K562 (cell line): ENCODE results near the gene STAB1. TPM values are rescaled to one million over a fixed set of nuclear protein-coding genes. Genes with fewer than 3 reads are reported as not detected.

Experiments used
- ATF1 ChIP-seq, 2 experiments: fragments of 450-650 bp in 1 of 2; IDR thresholded peaks; 2 replicates each; pipeline ENCODE4 v1.6.1; 2016; ENCODE audit warnings: missing compliant biosample characterization in 1 of 2, missing genetic modification characterization in 1 of 2
- BCOR ChIP-seq: fragments of 450-650 bp; IDR thresholded peaks from 2 replicates; pipeline ENCODE4 v1.6.1; 2016
- CBFA2T3 ChIP-seq: fragments of 450-650 bp; IDR thresholded peaks from 2 replicates; pipeline ENCODE4 v1.6.1; 2017
- CCNT2 ChIP-seq: IDR thresholded peaks from 2 replicates; pipeline ENCODE4 v1.6.1; 2011; ENCODE audit warnings: borderline replicate concordance, low read depth, mild to moderate bottlenecking, moderate library complexity, mixed read lengths, low read length; ENCODE audit not compliant: insufficient read length; ENCODE audit errors: extremely low read depth
- ESRRB ChIP-seq: fragments of 250-450 bp; sonication (Bioruptor Pico); IDR thresholded peaks from 2 replicates; pipeline ENCODE4 v1.5.0; 2020; ENCODE audit warnings: mild to moderate bottlenecking, moderate library complexity, borderline replicate concordance
- HOMEZ ChIP-seq: fragments of 250-450 bp; sonication (Bioruptor Pico); IDR thresholded peaks from 2 replicates; pipeline ENCODE4 v1.4.0; 2020; ENCODE audit warnings: mild to moderate bottlenecking, moderate library complexity
- HOXB6 ChIP-seq: fragments of 250-450 bp; sonication (Bioruptor Pico); IDR thresholded peaks from 2 replicates; pipeline ENCODE4 v1.5.1; 2022; ENCODE audit warnings: mild to moderate bottlenecking, borderline replicate concordance
- IRF1 ChIP-seq: sonication (generic); formaldehyde crosslinking; IDR thresholded peaks from 2 replicates; pipeline ENCODE4 v1.8.0; 2022; ENCODE audit warnings: missing genetic modification reagents, mild to moderate bottlenecking, borderline replicate concordance
- MCM2 ChIP-seq: fragments of 450-650 bp; IDR thresholded peaks from 2 replicates; pipeline ENCODE4 v1.6.1; 2017; ENCODE audit warnings: low read depth, mild to moderate bottlenecking
- PTBP1 ChIP-seq: fragments of 200-400 bp; formaldehyde crosslinking; IDR thresholded peaks from 2 replicates; pipeline ENCODE4 v1.6.1; 2017; ENCODE audit warnings: low read depth, low read length
- TGIF2 ChIP-seq: sonication (generic); formaldehyde crosslinking; IDR thresholded peaks from 2 replicates; pipeline ENCODE4 v1.8.1; 2022; ENCODE audit warnings: mild to moderate bottlenecking, missing genetic modification reagents, moderate library complexity
- YY1 ChIP-seq, 3 experiments: IDR thresholded peaks; 2 replicates each; pipeline ENCODE4 v1.6.1; 2011; ENCODE audit warnings: low read length in 2 of 3, mild to moderate bottlenecking in 2 of 3, moderate library complexity in 2 of 3, borderline replicate concordance in 1 of 3, control low read depth in 1 of 3, low read depth in 1 of 3; ENCODE audit not compliant: insufficient read depth in 3 of 3, insufficient replicate concordance in 2 of 3, control insufficient read depth in 1 of 3, insufficient read length in 1 of 3; ENCODE audit errors: extremely low read depth in 1 of 3
- ZNF384 ChIP-seq: IDR thresholded peaks from 2 replicates; pipeline ENCODE4 v1.6.1; 2012; ENCODE audit warnings: low read depth, low read length, improper control_type of control experiment
- ZNF398 ChIP-seq: fragments of 250-450 bp; sonication (Bioruptor Pico); IDR thresholded peaks from 2 replicates; pipeline ENCODE4 v1.8.0; 2021; ENCODE audit warnings: moderate library complexity, mild to moderate bottlenecking, inconsistent platforms
- polyA plus RNA-seq, 8 experiments: library from polyadenylated mRNA; depleted of rRNA in 4 of 8; stranded (reverse) in 5 of 8; unstranded in 3 of 8; fragments of >200 nt; fragmentation: Nextera tagmentation in 2 of 8; fragmentation: Illumina TruSeq in 1 of 8; extraction: Ambion mirVana in 2 of 8; extraction: Trizol in 1 of 8; gene quantifications; 2 replicates each; pipeline versions ENCODE4 v1.2.1 to v1.2.3, GENCODE V29; 2011 to 2014; ENCODE audit warnings: inconsistent platforms in 1 of 8, missing spikeins in 1 of 8
- total RNA-seq, 7 experiments: library from RNA; depleted of rRNA in 6 of 7; stranded (reverse); fragments of >200 nt in 6 of 7; fragmentation: Illumina TruSeq in 2 of 7; extraction: Trizol in 2 of 7; gene quantifications; 2 replicates each; pipeline versions ENCODE4 v1.2.1 to v1.2.3, GENCODE V29; 2011 to 2021; ENCODE audit warnings: low replicate concordance in 1 of 7
- TF ChIP-seq, protein P1 (sequence below): IDR thresholded peaks from 2 replicates; pipeline ENCODE4 v1.6.1; 2016; ENCODE audit warnings: missing genetic modification characterization, missing compliant biosample characterization
- TF ChIP-seq, protein P2 (sequence below): fragments of 450-650 bp; IDR thresholded peaks from one replicate; pipeline ENCODE4 v1.6.1; 2018; ENCODE audit warnings: mild to moderate bottlenecking, moderate library complexity; ENCODE audit not compliant: partially characterized antibody
- TF ChIP-seq, protein P3 (sequence below): fragments of 450-650 bp; formaldehyde crosslinking; IDR thresholded peaks from 2 replicates; pipeline ENCODE4 v1.4.0; 2020; ENCODE audit warnings: mild to moderate bottlenecking, moderate library complexity

The STAB1 gene
- total and polyA plus RNA-seq, 9 of the 15 experiments (the other 6 are each of a cell fraction or from before 2014, with no cell fraction given) = 0.20 to 3.9 (median 1.2) TPM

- TF ChIP-seq TGIF2 (no peak), ESRRB (CRISPR knock-in tag) (no peak), ATF1 (CRISPR knock-in tag; IDR thresholded peaks at IDR 0.05) (no peak), ATF1 (tag; IDR thresholded peaks at IDR 0.05) (peak; percentile 70), CBFA2T3 (peak; percentile 80), CCNT2 (no peak), ZNF398 (CRISPR knock-in tag) (no peak), HOXB6 (CRISPR knock-in tag) (no peak), MCM2 (no peak), ZNF384 (no peak), HOMEZ (no peak), PTBP1 (no peak), YY1 (IDR thresholded peaks at IDR 0.05; ENCODE audit: borderline replicate concordance in 1 of 3, control insufficient read depth in 1 of 3, extremely low read depth in 1 of 3, insufficient read depth in 3 of 3, insufficient read length in 1 of 3, insufficient replicate concordance in 2 of 3, low read depth in 1 of 3, low read length in 2 of 3) (no peak), IRF1 (CRISPR knock-in tag) (no peak), BCOR (no peak)
- TF ChIP-seq, protein P1, sequence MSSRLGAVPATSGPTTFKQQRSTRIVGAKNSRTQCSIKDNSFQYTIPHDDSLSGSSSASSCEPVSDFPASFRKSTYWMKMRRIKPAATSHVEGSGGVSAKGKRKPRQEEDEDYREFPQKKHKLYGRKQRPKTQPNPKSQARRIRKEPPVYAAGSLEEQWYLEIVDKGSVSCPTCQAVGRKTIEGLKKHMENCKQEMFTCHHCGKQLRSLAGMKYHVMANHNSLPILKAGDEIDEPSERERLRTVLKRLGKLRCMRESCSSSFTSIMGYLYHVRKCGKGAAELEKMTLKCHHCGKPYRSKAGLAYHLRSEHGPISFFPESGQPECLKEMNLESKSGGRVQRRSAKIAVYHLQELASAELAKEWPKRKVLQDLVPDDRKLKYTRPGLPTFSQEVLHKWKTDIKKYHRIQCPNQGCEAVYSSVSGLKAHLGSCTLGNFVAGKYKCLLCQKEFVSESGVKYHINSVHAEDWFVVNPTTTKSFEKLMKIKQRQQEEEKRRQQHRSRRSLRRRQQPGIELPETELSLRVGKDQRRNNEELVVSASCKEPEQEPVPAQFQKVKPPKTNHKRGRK (tag) = no peak
- TF ChIP-seq, protein P2, sequence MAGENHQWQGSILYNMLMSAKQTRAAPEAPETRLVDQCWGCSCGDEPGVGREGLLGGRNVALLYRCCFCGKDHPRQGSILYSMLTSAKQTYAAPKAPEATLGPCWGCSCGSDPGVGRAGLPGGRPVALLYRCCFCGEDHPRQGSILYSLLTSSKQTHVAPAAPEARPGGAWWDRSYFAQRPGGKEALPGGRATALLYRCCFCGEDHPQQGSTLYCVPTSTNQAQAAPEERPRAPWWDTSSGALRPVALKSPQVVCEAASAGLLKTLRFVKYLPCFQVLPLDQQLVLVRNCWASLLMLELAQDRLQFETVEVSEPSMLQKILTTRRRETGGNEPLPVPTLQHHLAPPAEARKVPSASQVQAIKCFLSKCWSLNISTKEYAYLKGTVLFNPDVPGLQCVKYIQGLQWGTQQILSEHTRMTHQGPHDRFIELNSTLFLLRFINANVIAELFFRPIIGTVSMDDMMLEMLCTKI = no peak
- TF ChIP-seq, protein P3, sequence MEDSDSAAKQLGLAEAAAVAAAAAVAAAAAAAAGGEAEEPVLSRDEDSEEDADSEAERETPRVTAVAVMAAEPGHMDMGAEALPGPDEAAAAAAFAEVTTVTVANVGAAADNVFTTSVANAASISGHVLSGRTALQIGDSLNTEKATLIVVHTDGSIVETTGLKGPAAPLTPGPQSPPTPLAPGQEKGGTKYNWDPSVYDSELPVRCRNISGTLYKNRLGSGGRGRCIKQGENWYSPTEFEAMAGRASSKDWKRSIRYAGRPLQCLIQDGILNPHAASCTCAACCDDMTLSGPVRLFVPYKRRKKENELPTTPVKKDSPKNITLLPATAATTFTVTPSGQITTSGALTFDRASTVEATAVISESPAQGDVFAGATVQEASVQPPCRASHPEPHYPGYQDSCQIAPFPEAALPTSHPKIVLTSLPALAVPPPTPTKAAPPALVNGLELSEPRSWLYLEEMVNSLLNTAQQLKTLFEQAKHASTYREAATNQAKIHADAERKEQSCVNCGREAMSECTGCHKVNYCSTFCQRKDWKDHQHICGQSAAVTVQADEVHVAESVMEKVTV (CRISPR knock-in tag) = no peak
These were observed 37.3 kb downstream of the STAB1 start (continued) for GRCh38 chr3:52532517-52532837.
